ENCODE data around the gene TBC1D5.

GRCh38 chr3:17111586-17111985 lies 630.8 kb downstream of the TBC1D5 start:
- no peak for TF ChIP-seq CTCF (conservative IDR thresholded peaks at IDR 0.05 in 1 of 2, IDR thresholded peaks at IDR 0.05 in 1 of 2; ENCODE audit: extremely low read depth in 1 of 2, insufficient read depth in 1 of 2, low read depth in 1 of 2, low read length in 2 of 2)
- no peak for TF ChIP-seq EZH2 (IDR thresholded peaks at IDR 0.05; ENCODE audit: borderline replicate concordance, low read length)

All from mammary epithelial cell (primary cell).